ENCODE data around the gene HS3ST4. TPM values are rescaled to one million over a fixed set of nuclear protein-coding genes. Genes with fewer than 3 reads are reported as not detected.

HS3ST4 gene
- total RNA-seq, 4 donors from 2014 or later = 0.15 to 4.6 (median 0.37) TPM

DNA sequence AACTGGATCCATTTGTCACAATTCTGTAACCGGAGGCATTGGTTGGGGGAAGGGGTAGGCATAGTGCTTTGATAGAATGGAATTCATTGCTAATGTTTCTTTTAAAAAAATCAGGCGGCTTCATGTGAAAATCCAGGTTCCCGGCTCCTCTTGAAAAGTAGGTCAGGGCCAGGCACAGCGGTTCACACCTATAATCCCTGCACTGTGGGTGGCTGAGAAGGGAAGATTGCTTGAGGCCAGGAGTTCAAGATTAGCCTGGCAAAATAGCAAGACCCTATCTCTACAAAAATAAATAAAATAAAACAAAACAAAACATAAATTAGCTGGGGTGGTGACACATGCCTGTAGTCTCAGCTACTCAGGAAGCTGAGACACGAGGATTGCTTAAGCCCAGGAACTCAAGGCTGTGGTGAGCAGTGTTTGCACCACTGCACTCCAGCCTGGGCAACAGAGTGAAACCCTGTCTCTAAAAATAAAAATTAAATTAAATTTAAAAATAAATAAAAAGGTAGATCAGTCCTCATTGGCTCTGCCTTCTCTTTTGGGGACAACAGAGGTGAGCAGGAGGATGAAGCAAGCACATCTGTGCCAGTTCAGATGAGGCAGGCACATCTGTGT is 466.5 kb downstream of the HS3ST4 start:
- no peaks in the 10 kb centered on the region for H3K27me3 ChIP-seq
- 40 to 73% methylated on average over 5 of the region's 5 CpGs for WGBS, 2 donors

DNA sequence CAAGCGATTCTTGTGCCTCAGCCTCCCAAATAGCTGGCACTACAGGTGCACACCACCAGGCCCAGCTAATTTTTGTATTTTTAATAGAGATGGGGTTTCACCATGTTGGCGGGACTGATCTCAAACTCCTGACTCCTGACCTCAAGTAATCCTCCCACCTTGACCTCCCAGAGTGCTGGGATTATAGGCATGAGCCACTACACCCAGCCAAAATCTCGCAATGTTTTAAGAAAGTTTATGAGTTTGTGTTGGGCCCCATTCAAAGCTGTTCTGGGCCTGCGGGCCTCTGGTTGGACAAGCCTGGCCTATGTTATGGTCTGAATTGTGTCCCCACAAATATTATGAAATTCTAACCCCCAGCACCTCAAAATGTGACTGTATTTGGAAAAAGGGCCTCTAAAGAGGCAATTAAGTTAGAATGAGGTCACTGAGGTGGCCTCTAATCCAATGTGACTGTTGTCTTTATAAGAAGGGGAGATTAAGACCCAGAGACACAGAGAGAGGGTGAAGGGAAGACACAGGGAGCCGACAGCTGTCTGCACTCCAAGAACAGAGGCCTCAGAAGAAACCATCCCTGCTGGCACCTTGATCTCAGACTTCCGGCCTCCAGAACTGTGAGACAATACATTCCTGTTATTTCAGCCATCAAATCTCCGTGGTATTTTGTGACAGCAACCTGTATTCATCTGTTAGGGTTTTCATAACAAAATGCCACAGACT is 469.9 kb downstream of the HS3ST4 start:
- 71 to 76% methylated on average over 6 of the region's 7 CpGs for WGBS, 2 donors
- Histone ChIP-seq H3K4me3 (no peak overlapping the region), H3K9me3 (no peaks in the 10 kb centered on the region), H3K27me3 (no peaks in the 10 kb centered on the region), H3K27ac (no peak overlapping the region), H3K4me1 (no peaks in the 10 kb centered on the region), H3K36me3 (no peaks in the 10 kb centered on the region)
- TF ChIP-seq CTCF (IDR thresholded peaks at IDR 0.05) (no peak), POLR2A (IDR thresholded peaks at IDR 0.05) (no peak)
- DNase-seq = no peak
- intact Hi-C loops (cut with DNase I) = no loop called here

More for the DNA sequence above, 466.5 kb downstream of the HS3ST4 start:
- no peak for TF ChIP-seq CTCF (IDR thresholded peaks at IDR 0.05)
- no peak for TF ChIP-seq POLR2A (IDR thresholded peaks at IDR 0.05)
- H3K4me1 ChIP-seq = no peaks in the 10 kb centered on the region
- H3K27ac ChIP-seq = no peak overlapping the region
- no peaks in the 10 kb centered on the region for H3K36me3 ChIP-seq
- no peaks in the 10 kb centered on the region for H3K9me3 ChIP-seq
- no peak for DNase-seq
- H3K4me3 ChIP-seq = no peak overlapping the region
- intact Hi-C loops (cut with DNase I) = no loop called here

DNA sequence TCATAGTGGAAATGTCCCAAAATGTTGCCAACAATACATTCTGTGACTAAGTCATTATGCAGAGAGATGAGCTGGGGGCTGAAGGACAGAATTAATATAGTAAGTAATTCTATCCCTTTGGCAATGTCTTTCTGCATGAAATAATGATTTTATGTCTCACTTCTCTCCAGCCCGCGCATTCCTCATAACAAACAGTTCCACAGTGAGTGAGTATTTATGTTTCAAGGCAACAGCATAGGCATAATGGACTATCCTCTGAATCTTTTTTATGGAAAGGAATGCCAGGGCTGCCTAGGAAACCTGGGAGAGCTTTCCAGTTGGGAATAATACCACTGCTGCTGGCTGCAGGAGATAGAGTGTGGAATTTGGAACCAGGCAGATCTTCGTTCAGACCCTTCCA is 477.7 kb downstream of the HS3ST4 start:
- no peak overlapping the region for H3K27ac ChIP-seq
- H3K9me3 ChIP-seq = no peaks in the 10 kb centered on the region
- H3K4me3 ChIP-seq = no peak overlapping the region
- no peaks in the 10 kb centered on the region for H3K27me3 ChIP-seq
- H3K4me1 ChIP-seq = no peaks in the 10 kb centered on the region
- intact Hi-C loops (cut with DNase I) = no loop called here
- no peaks in the 10 kb centered on the region for H3K36me3 ChIP-seq
- no peak for DNase-seq
- WGBS, 2 donors = 74 to 80% methylated on average over 3 of the region's 3 CpGs
- TF ChIP-seq CTCF (IDR thresholded peaks at IDR 0.05) = no peak
- no peak for TF ChIP-seq POLR2A (IDR thresholded peaks at IDR 0.05)

- DNase-seq = no peak
- H3K4me3 ChIP-seq = no peak overlapping the region
- WGBS, 2 donors = 25 to 28% methylated on average over 4 of the region's 4 CpGs
- TF ChIP-seq CTCF (IDR thresholded peaks at IDR 0.05) (no peak), POLR2A (IDR thresholded peaks at IDR 0.05) (no peak)
- no peaks in the 10 kb centered on the region for H3K9me3 ChIP-seq
- H3K27me3 ChIP-seq = no peaks in the 10 kb centered on the region
- no peak overlapping the region for H3K27ac ChIP-seq
- no peaks in the 10 kb centered on the region for H3K4me1 ChIP-seq
- no peaks in the 10 kb centered on the region for H3K36me3 ChIP-seq
- intact Hi-C loops (cut with DNase I) = no loop called here
These were observed 484.2 kb downstream of the HS3ST4 start for GRCh38 chr16:26175944-26176343.

DNA sequence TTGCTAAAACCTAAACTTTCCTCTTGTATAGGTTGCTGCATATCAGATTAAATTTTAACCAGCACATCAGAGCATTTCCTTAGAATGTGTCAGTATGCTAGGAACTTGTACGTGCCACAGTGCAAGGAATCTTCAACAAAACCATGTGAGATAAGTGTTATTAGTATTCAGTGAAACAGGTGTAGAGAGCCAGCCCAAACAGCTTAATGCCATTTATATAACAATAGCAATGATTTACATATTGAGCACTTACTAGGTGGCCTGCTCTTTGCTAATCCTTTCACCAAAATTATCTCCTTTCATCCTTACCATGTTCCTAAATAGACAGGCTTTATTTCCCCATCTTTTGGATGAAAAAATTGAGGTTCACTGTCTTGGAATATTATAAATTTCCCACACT is 485.7 kb downstream of the HS3ST4 start:
- no peaks in the 10 kb centered on the region for H3K9me3 ChIP-seq
- DNase-seq = no peak
- 22 to 31% methylated on average over 1 of the region's 1 CpG for WGBS, 2 donors
- H3K27ac ChIP-seq = no peak overlapping the region
- no peak for TF ChIP-seq CTCF (IDR thresholded peaks at IDR 0.05)
- TF ChIP-seq POLR2A (IDR thresholded peaks at IDR 0.05) = no peak
- H3K27me3 ChIP-seq = no peaks in the 10 kb centered on the region
- intact Hi-C loops (cut with DNase I) = no loop called here
- H3K4me1 ChIP-seq = no peaks in the 10 kb centered on the region
- no peak overlapping the region for H3K4me3 ChIP-seq
- H3K36me3 ChIP-seq = no peaks in the 10 kb centered on the region

All from esophagus squamous epithelium (tissue), 5 donors.